HEK293 (cell line): ENCODE data around the gene DEDD.

Experiments
- CTCF ChIA-PET: fragments of 350-600 bp; formaldehyde crosslinking; extraction: SDS; loops from one replicate; lab custom pipeline; 2021; ENCODE audit warnings: antibody characterized with exemption; lab: Yijun Ruan, JAX
- POLR2A ChIA-PET: fragments of 300-600 bp; formaldehyde crosslinking; extraction: SDS; loops from one replicate; lab custom pipeline; 2020; ENCODE audit warnings: antibody characterized with exemption, inconsistent platforms; lab: Yijun Ruan, JAX
- H3K27ac ChIP-seq: fragments of 200-500 bp; sonication (Bioruptor generic); 2 replicates; pipeline ENCODE4 v1.5.1; 2014; ENCODE audit warnings: low read depth, low read length, control low read depth, inconsistent platforms; ENCODE audit errors: extremely low read depth
- H3K36me3 ChIP-seq, 2 experiments: fragments of 200-500 bp in 1 of 2; sonication (Bioruptor generic) in 1 of 2; 1 replicate in 1 of 2; 2 replicates in 1 of 2; pipeline ENCODE4 v1.5.1; 2014 to 2017; ENCODE audit warnings: inconsistent platforms in 2 of 2, low read length in 2 of 2; ENCODE audit not compliant: control insufficient read depth in 2 of 2, insufficient read depth in 1 of 2
- H3K4me1 ChIP-seq: fragments of 200-500 bp; sonication (Bioruptor generic); 2 replicates; pipeline ENCODE4 v1.5.1; 2014; ENCODE audit warnings: mild to moderate bottlenecking, low read length, inconsistent platforms; ENCODE audit not compliant: control insufficient read depth, insufficient read depth
- H3K4me3 ChIP-seq: 2 replicates; pipeline ENCODE4 v1.5.1; 2011; ENCODE audit warnings: low read depth, mild to moderate bottlenecking, control low read depth, low read length, moderate library complexity
- H3K9me3 ChIP-seq: fragments of 200-500 bp; sonication (Bioruptor generic); 2 replicates; pipeline ENCODE4 v1.5.1; 2014; ENCODE audit warnings: low read depth, low read length, inconsistent platforms; ENCODE audit not compliant: control insufficient read depth, insufficient read depth
- GLIS2 ChIP-seq: fragments of 450-650 bp; formaldehyde crosslinking; IDR thresholded peaks from 2 replicates; pipeline ENCODE4 v1.5.1; 2016; ENCODE audit warnings: missing biosample characterization, missing genetic modification characterization
- IKZF3 ChIP-seq: fragments of 450-650 bp; IDR thresholded peaks from 2 replicates; pipeline ENCODE4 v1.5.0; 2018; ENCODE audit warnings: missing biosample characterization, mild to moderate bottlenecking, missing genetic modification characterization, moderate library complexity
- PRDM10 ChIP-seq: fragments of 450-650 bp; formaldehyde crosslinking; IDR thresholded peaks from 2 replicates; pipeline ENCODE4 v1.5.1; 2016; ENCODE audit warnings: missing biosample characterization, missing genetic modification characterization
- SCRT1 ChIP-seq: fragments of 450-650 bp; formaldehyde crosslinking; IDR thresholded peaks from 2 replicates; pipeline ENCODE4 v1.5.1; 2016; ENCODE audit warnings: missing biosample characterization, missing genetic modification characterization, borderline replicate concordance
- SCRT2 ChIP-seq: fragments of 450-650 bp; formaldehyde crosslinking; IDR thresholded peaks from 2 replicates; pipeline ENCODE4 v1.5.1; 2016; ENCODE audit warnings: missing biosample characterization, missing genetic modification characterization
- YY1 ChIP-seq: fragments of 450-650 bp; formaldehyde crosslinking; IDR thresholded peaks from 2 replicates; pipeline ENCODE4 v1.5.1; 2018; ENCODE audit warnings: missing biosample characterization, missing genetic modification characterization
- ZFP37 ChIP-seq: fragments of 450-650 bp; formaldehyde crosslinking; IDR thresholded peaks from 2 replicates; pipeline ENCODE4 v1.5.1; 2016; ENCODE audit warnings: missing biosample characterization, missing genetic modification characterization
- ZNF112 ChIP-seq: fragments of 450-650 bp; formaldehyde crosslinking; IDR thresholded peaks from 2 replicates; pipeline ENCODE4 v1.5.0; 2017; ENCODE audit warnings: missing biosample characterization, missing genetic modification characterization
- ZNF335 ChIP-seq: fragments of 450-650 bp; formaldehyde crosslinking; conservative IDR thresholded peaks from 2 replicates; pipeline ENCODE4 v1.5.1; 2016; ENCODE audit warnings: missing biosample characterization, missing genetic modification characterization
- ZNF501 ChIP-seq: fragments of 450-650 bp; formaldehyde crosslinking; IDR thresholded peaks from 2 replicates; pipeline ENCODE4 v1.5.1; 2016; ENCODE audit warnings: missing biosample characterization, missing genetic modification characterization
- ZNF510 ChIP-seq: fragments of 450-650 bp; formaldehyde crosslinking; IDR thresholded peaks from 2 replicates; pipeline ENCODE4 v1.5.1; 2018; ENCODE audit warnings: mild to moderate bottlenecking, missing genetic modification characterization, missing biosample characterization; ENCODE audit not compliant: insufficient replicate concordance
- ZNF600 ChIP-seq: fragments of 450-650 bp; formaldehyde crosslinking; IDR thresholded peaks from 2 replicates; pipeline ENCODE4 v1.5.1; 2016; ENCODE audit warnings: missing biosample characterization, missing genetic modification characterization
- ZNF639 ChIP-seq: fragments of 450-650 bp; formaldehyde crosslinking; IDR thresholded peaks from 2 replicates; pipeline ENCODE4 v1.5.1; 2016; ENCODE audit warnings: missing biosample characterization, missing genetic modification characterization
- ZNF785 ChIP-seq: fragments of 450-650 bp; formaldehyde crosslinking; IDR thresholded peaks from 2 replicates; pipeline ENCODE4 v1.5.1; 2016; ENCODE audit warnings: missing biosample characterization, missing genetic modification characterization
- ZSCAN30 ChIP-seq: fragments of 450-650 bp; IDR thresholded peaks from 2 replicates; pipeline ENCODE4 v1.5.1; 2018; ENCODE audit warnings: missing biosample characterization, mild to moderate bottlenecking, missing genetic modification characterization, moderate library complexity

DEDD gene

GRCh38 chr1:161162052-161162451, 29.6 kb upstream of the DEDD start:
- CTCF ChIA-PET = interaction anchor here (1.0 to 1.6 kb wide), 2 partner anchors 19 to 31 kb away, joined by 3 to 5 read pairs; no protein-coding TSS in a partner anchor
- H3K4me3 ChIP-seq = no peak overlapping the region
- H3K4me1 ChIP-seq = peaks cover 7% of the 10 kb centered on the region; the same call in 1 of the 2 replicates
- TF ChIP-seq ZNF639 (tag by site-specific recombination) = no peak
- no peak for TF ChIP-seq SCRT2 (tag by site-specific recombination)
- no peak for TF ChIP-seq ZNF785 (tag by site-specific recombination)
- no peak for TF ChIP-seq IKZF3 (tag by site-specific recombination)
- TF ChIP-seq, all 188 proteins: peak for 0
- Histone ChIP-seq H3K36me3 (peaks cover 5 to 67% of the 10 kb centered on the region in 2 experiments; a peak in 2 of 3 replicates), H3K9me3 (no peaks in the 10 kb centered on the region), H3K27ac (no peak overlapping the region)
- POLR2A ChIA-PET = interaction anchor here (0.5 to 1.6 kb wide), 7 partner anchors 9 to 158 kb away, joined by 3 to 5 read pairs (median 3); partner anchors contain the start of genes B4GALT3 and TOMM40L

- no peak for TF ChIP-seq ZNF600 (tag by site-specific recombination)
- no peak for TF ChIP-seq ZNF112 (tag by site-specific recombination)
- peak; percentile 85 for TF ChIP-seq SCRT1 (tag by site-specific recombination)
- peak; percentile 96 for TF ChIP-seq SCRT2 (tag by site-specific recombination)
- CTCF ChIA-PET = interaction anchor here (1.6 kb wide), 1 partner anchor 31 kb away, joined by 5 read pairs; no protein-coding TSS in a partner anchor
- no peaks in the 10 kb centered on the region for H3K9me3 ChIP-seq
- POLR2A ChIA-PET = interaction anchor here (0.5 to 1.6 kb wide), 6 partner anchors 10 to 159 kb away, joined by 3 to 6 read pairs (median 4); partner anchors contain the start of genes B4GALT3 and TOMM40L
- peaks cover 5 to 71% of the 10 kb centered on the region in 2 experiments; a peak in 2 of 3 replicates for H3K36me3 ChIP-seq
- H3K27ac ChIP-seq = no peak overlapping the region
- H3K4me3 ChIP-seq = no peak overlapping the region
- peaks cover 7% of the 10 kb centered on the region; the same call in 1 of the 2 replicates for H3K4me1 ChIP-seq
Measured at GRCh38 chr1:161161652-161162051, 29.2 kb upstream of the DEDD start.

- TF ChIP-seq YY1 (tag by site-specific recombination) (no peak), ZSCAN30 (tag by site-specific recombination) (no peak), PRDM10 (tag by site-specific recombination) (peak; percentile 96)
- Histone ChIP-seq H3K36me3 (peaks cover 5 to 74% of the 10 kb centered on the region in 2 experiments; a peak in 2 of 3 replicates), H3K27ac (no peak overlapping the region), H3K9me3 (no peaks in the 10 kb centered on the region), H3K4me3 (no peak overlapping the region), H3K4me1 (peaks cover 7% of the 10 kb centered on the region; the same call in 1 of the 2 replicates)
- ChIA-PET CTCF (interaction anchor here (0.6 kb wide), 1 partner anchor 379 kb away, joined by 3 read pairs; no protein-coding TSS in a partner anchor), POLR2A (interaction anchor here (1.2 to 1.6 kb wide), 2 partner anchors 17 to 65 kb away, joined by 3 to 5 read pairs; partner anchors contain the start of genes B4GALT3 and TOMM40L)
Measured at GRCh38 chr1:161160671-161161145, 28.2 kb upstream of the DEDD start.

GRCh38 chr1:161159913-161160243, 27.4 kb upstream of the DEDD start:
- H3K4me3 ChIP-seq = peak overlapping the region; percentile 78
- 0 out of 2 replicates have a peak, but pooled peaks cover 4% of the 10 kb centered on the region for H3K4me1 ChIP-seq
- peaks cover 5 to 77% of the 10 kb centered on the region in 2 experiments; a peak in 2 of 3 replicates for H3K36me3 ChIP-seq
- H3K9me3 ChIP-seq = no peaks in the 10 kb centered on the region
- H3K27ac ChIP-seq = peak overlapping the region; percentile 65
- POLR2A ChIA-PET = interaction anchor here (0.6 kb wide), 1 partner anchor 66 kb away, joined by 4 read pairs; the partner anchor contains the start of gene TOMM40L
- peak; percentile 7; the same call in 1 of the 2 replicates for TF ChIP-seq ZFP37 (tag by site-specific recombination)
- 0 out of 2 replicates have a peak, but pooled peaks have one; percentile 31 for TF ChIP-seq GLIS2
- TF ChIP-seq ZNF335 (tag by site-specific recombination) = peak; percentile 32; the same call in 1 of the 2 replicates
- TF ChIP-seq ZNF501 = 0 out of 2 replicates have a peak, but pooled peaks have one; percentile 17
- no peak for TF ChIP-seq ZNF510 (tag by site-specific recombination)
- CTCF ChIA-PET = no interaction called here
